Hepatocyte (in vitro differentiated cells): ENCODE results near the gene MYO3B. TPM values are rescaled to one million over a fixed set of nuclear protein-coding genes. Genes with fewer than 3 reads are reported as not detected.

Experiments
- DNase-seq: peaks from one replicate; pipeline ENCODE4 v3.0.0-alpha.2; 2016; ENCODE audit warnings: low spot score
- H2AFZ ChIP-seq: fragments of 200-600 bp; sonication (generic); 2 replicates; pipeline ENCODE4 v1.6.0; 2016; ENCODE audit warnings: antibody characterized with exemption, mild to moderate bottlenecking
- H3K27ac ChIP-seq: fragments of 200-600 bp; sonication (generic); 2 replicates; pipeline ENCODE4 v1.5.1; 2016; ENCODE audit warnings: mild to moderate bottlenecking
- H3K27me3 ChIP-seq: fragments of 200-600 bp; sonication (generic); 2 replicates; pipeline ENCODE4 v1.6.1; 2016
- H3K36me3 ChIP-seq: fragments of 200-600 bp; sonication (generic); replicated peaks from 2 replicates; pipeline ENCODE4 v1.5.1; 2016; ENCODE audit warnings: low read depth; ENCODE audit not compliant: insufficient read depth
- H3K4me1 ChIP-seq: fragments of 200-600 bp; sonication (generic); 2 replicates; pipeline ENCODE4 v1.5.1; 2016; ENCODE audit warnings: mild to moderate bottlenecking, moderate library complexity; ENCODE audit not compliant: insufficient read depth
- H3K4me2 ChIP-seq: fragments of 200-600 bp; sonication (generic); 2 replicates; pipeline ENCODE4 v1.6.0; 2016
- H3K4me3 ChIP-seq: fragments of 200-600 bp; sonication (generic); 2 replicates; pipeline ENCODE4 v1.5.1; 2016; ENCODE audit warnings: mild to moderate bottlenecking
- H3K79me2 ChIP-seq: fragments of 200-600 bp; sonication (generic); 2 replicates; pipeline ENCODE4 v1.6.0; 2017; ENCODE audit warnings: mild to moderate bottlenecking
- H3K9me2 ChIP-seq: fragments of 200-600 bp; sonication (generic); replicated peaks from 2 replicates; pipeline ENCODE4 v1.6.0; 2017; ENCODE audit warnings: mild to moderate bottlenecking; ENCODE audit not compliant: insufficient read depth
- H3K9me3 ChIP-seq: fragments of 200-600 bp; sonication (generic); 2 replicates; pipeline ENCODE4 v1.5.1; 2016; ENCODE audit warnings: low read depth, mild to moderate bottlenecking
- H4K20me1 ChIP-seq: fragments of 200-600 bp; sonication (generic); 2 replicates; pipeline ENCODE4 v1.6.0; 2016; ENCODE audit warnings: mild to moderate bottlenecking; ENCODE audit not compliant: insufficient read depth, poor library complexity, severe bottlenecking
- EZH2 ChIP-seq: fragments of 200-600 bp; sonication (generic); IDR thresholded peaks from 2 replicates; pipeline ENCODE4 v1.6.1; 2016; ENCODE audit warnings: antibody characterized with exemption, mild to moderate bottlenecking, borderline replicate concordance
- EZH2phosphoT487 ChIP-seq: fragments of 200-600 bp; sonication (generic); IDR thresholded peaks from one replicate; pipeline ENCODE4 v1.6.1; 2018; ENCODE audit warnings: antibody characterized with exemption, mild to moderate bottlenecking, low read depth, moderate library complexity; ENCODE audit not compliant: unreplicated experiment, severe bottlenecking
- WGBS: methylation state at CpG from one replicate; pipeline ENCODE4 v1.1.6; 2016; ENCODE audit warnings: low lambda C conversion rate; ENCODE audit errors: missing lambda C conversion rate; 5-methylcytosine and 5-hydroxymethylcytosine counted together
- polyA plus RNA-seq: library from polyadenylated mRNA; unstranded; fragments of >200 nt; fragmentation: Nextera tagmentation; extraction: Ambion mirVana; gene quantifications from 2 replicates; pipeline ENCODE4 v1.2.1, GENCODE V29; 2016
- total RNA-seq: library from RNA; depleted of rRNA; stranded (reverse); fragments of >200 nt; gene quantifications from 2 replicates; pipeline ENCODE4 v1.2.3, GENCODE V29; 2014
- TF ChIP-seq, protein P1 (sequence below): fragments of 200-600 bp; sonication (generic); IDR thresholded peaks from 2 replicates; pipeline ENCODE4 v1.5.1; 2016; ENCODE audit warnings: antibody characterized with exemption, mild to moderate bottlenecking; ENCODE audit not compliant: poor library complexity

Gene MYO3B
- total and polyA plus RNA-seq, 2 experiments from 2014 or later = 0.63 to 1.1 TPM

- DNase-seq = no peak
- WGBS = 46% methylated on average over 2 of the region's 2 CpGs
- H3K36me3 ChIP-seq = no peaks in the 10 kb centered on the region
- no peak overlapping the region for H3K4me3 ChIP-seq
- peaks cover 17% of the 10 kb centered on the region for H3K4me1 ChIP-seq
- H3K9me3 ChIP-seq = no peaks in the 10 kb centered on the region
- H4K20me1 ChIP-seq = no peaks in the 10 kb centered on the region
- H2AFZ ChIP-seq = peak overlapping the region; percentile 17
- no peaks in the 10 kb centered on the region for H3K27me3 ChIP-seq
- peak overlapping the region; percentile 32 for H3K27ac ChIP-seq
- no peaks in the 10 kb centered on the region for H3K9me2 ChIP-seq
- TF ChIP-seq, protein P1, sequence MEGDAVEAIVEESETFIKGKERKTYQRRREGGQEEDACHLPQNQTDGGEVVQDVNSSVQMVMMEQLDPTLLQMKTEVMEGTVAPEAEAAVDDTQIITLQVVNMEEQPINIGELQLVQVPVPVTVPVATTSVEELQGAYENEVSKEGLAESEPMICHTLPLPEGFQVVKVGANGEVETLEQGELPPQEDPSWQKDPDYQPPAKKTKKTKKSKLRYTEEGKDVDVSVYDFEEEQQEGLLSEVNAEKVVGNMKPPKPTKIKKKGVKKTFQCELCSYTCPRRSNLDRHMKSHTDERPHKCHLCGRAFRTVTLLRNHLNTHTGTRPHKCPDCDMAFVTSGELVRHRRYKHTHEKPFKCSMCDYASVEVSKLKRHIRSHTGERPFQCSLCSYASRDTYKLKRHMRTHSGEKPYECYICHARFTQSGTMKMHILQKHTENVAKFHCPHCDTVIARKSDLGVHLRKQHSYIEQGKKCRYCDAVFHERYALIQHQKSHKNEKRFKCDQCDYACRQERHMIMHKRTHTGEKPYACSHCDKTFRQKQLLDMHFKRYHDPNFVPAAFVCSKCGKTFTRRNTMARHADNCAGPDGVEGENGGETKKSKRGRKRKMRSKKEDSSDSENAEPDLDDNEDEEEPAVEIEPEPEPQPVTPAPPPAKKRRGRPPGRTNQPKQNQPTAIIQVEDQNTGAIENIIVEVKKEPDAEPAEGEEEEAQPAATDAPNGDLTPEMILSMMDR = no peak
- TF ChIP-seq EZH2 (no peak), EZH2phosphoT487 (no peak)
- H3K4me2 ChIP-seq = peak overlapping the region; percentile 68
- H3K79me2 ChIP-seq = no peaks in the 10 kb centered on the region
These were observed 353.0 kb downstream of the MYO3B start for GRCh38 chr2:170530803-170531564.

DNA sequence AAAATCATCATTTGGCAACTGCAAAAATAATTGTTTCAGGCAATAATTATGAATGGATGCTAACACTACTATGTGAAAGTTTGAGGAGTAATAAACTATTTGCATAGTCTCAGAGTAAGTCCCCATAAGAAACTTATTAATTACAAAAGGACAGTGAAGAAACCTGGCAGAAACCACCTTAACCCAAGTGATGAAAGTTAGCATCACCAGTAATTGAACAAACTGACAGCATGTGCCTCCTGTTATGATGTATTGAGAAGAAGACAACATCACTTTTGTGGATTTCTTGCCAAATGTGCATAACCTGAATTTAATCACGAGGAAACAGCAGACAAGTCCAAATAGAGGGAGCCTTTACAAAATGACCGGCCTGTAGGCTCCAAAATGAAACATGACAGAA is 353.9 kb downstream of the MYO3B start:
- H3K9me2 ChIP-seq = no peaks in the 10 kb centered on the region
- H3K27me3 ChIP-seq = no peaks in the 10 kb centered on the region
- no peak overlapping the region for H2AFZ ChIP-seq
- no peaks in the 10 kb centered on the region for H4K20me1 ChIP-seq
- no peaks in the 10 kb centered on the region for H3K79me2 ChIP-seq
- H3K4me1 ChIP-seq = peaks cover 16% of the 10 kb centered on the region
- no peak overlapping the region for H3K27ac ChIP-seq
- WGBS = 98% methylated on average over 2 of the region's 2 CpGs
- no peak overlapping the region for H3K4me2 ChIP-seq
- no peak for TF ChIP-seq EZH2phosphoT487
- TF ChIP-seq, protein P1 = no peak
- TF ChIP-seq EZH2 = no peak
- no peaks in the 10 kb centered on the region for H3K9me3 ChIP-seq
- H3K4me3 ChIP-seq = no peak overlapping the region
- DNase-seq = no peak
- no peaks in the 10 kb centered on the region for H3K36me3 ChIP-seq

- Histone ChIP-seq H2AFZ (no peak overlapping the region), H3K4me2 (peak overlapping the region; percentile 35), H3K36me3 (no peaks in the 10 kb centered on the region), H3K4me1 (peaks cover 16% of the 10 kb centered on the region), H3K79me2 (no peaks in the 10 kb centered on the region), H4K20me1 (no peaks in the 10 kb centered on the region), H3K9me2 (no peaks in the 10 kb centered on the region), H3K9me3 (no peaks in the 10 kb centered on the region), H3K27ac (no peak overlapping the region), H3K27me3 (no peaks in the 10 kb centered on the region), H3K4me3 (no peak overlapping the region)
- DNase-seq = peak; percentile 10
- TF ChIP-seq EZH2 (no peak), EZH2phosphoT487 (no peak)
- TF ChIP-seq, protein P1 = no peak
- 81% methylated on average over 4 of the region's 4 CpGs for WGBS
These were observed 355.2 kb downstream of the MYO3B start for GRCh38 chr2:170533156-170533555.
